ENCODE data around the gene KDELR1. TPM values are rescaled to one million over a fixed set of nuclear protein-coding genes. Genes with fewer than 3 reads are reported as not detected.
A peak's percentile ranks its signal among the peaks of the same experiment; 100 is the strongest.

The KDELR1 gene
- total and polyA plus RNA-seq, 2 donors from 2014 or later = 169 to 204 TPM

DNA sequence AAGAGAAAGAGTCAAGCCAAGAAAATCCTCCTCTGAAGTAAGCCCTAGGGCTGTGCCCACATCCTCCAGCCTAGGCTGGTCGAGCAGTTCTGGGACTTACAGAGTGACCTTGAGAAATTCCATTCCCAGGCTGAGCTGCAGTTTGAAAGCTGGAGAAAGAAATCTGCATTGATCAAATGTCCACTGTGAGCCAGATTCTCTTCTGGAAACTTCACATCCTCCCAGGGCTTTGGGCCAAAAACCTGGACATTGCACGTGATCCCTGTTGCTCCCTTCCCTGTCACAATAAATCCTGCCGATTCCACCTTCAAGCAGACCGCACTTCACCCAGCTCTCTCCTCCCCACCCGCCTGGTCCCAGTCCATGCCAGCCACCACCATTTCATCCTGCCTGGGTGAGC lies 43.3 kb downstream of the KDELR1 start:
- peaks cover 0 to 3% (median 0%) of the 10 kb centered on the region in 3 donors for H3K4me1 ChIP-seq (ENCODE audit: control insufficient read depth in 2 of 3, insufficient read depth in 2 of 3, low read depth in 1 of 3, low read length in 3 of 3)
- TF ChIP-seq, protein P1, sequence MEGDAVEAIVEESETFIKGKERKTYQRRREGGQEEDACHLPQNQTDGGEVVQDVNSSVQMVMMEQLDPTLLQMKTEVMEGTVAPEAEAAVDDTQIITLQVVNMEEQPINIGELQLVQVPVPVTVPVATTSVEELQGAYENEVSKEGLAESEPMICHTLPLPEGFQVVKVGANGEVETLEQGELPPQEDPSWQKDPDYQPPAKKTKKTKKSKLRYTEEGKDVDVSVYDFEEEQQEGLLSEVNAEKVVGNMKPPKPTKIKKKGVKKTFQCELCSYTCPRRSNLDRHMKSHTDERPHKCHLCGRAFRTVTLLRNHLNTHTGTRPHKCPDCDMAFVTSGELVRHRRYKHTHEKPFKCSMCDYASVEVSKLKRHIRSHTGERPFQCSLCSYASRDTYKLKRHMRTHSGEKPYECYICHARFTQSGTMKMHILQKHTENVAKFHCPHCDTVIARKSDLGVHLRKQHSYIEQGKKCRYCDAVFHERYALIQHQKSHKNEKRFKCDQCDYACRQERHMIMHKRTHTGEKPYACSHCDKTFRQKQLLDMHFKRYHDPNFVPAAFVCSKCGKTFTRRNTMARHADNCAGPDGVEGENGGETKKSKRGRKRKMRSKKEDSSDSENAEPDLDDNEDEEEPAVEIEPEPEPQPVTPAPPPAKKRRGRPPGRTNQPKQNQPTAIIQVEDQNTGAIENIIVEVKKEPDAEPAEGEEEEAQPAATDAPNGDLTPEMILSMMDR (IDR thresholded peaks at IDR 0.05; ENCODE audit: borderline replicate concordance, extremely low read depth, insufficient read depth) = no peak
- intact Hi-C loops (cut with DNase I) = no loop called here
- no peaks in the 10 kb centered on the region for H3K27me3 ChIP-seq (ENCODE audit: control insufficient read depth, insufficient read depth, low read length)
- no peak overlapping the region for H3K4me3 ChIP-seq (ENCODE audit: low read length in 3 of 3)
- no peaks in the 10 kb centered on the region for H3K36me3 ChIP-seq (ENCODE audit: control insufficient read depth in 2 of 3, insufficient read depth in 3 of 3, low read length in 3 of 3)
- DNase-seq (peak in 2 of 5 donors; percentile 29 to 64), FAIRE-seq (no peak)
- peak overlapping the region; percentile 10 to 66 for H3K27ac ChIP-seq (ENCODE audit: low read depth in 2 of 2, low read length in 2 of 2)
- H3K9me3 ChIP-seq (ENCODE audit: control insufficient read depth in 2 of 3, insufficient read depth in 1 of 3, low read length in 3 of 3) = no peaks in the 10 kb centered on the region
- peak overlapping the region in 1 of 3 donors; percentile 14 for H3K9ac ChIP-seq (ENCODE audit: low read length in 3 of 3)

DNA sequence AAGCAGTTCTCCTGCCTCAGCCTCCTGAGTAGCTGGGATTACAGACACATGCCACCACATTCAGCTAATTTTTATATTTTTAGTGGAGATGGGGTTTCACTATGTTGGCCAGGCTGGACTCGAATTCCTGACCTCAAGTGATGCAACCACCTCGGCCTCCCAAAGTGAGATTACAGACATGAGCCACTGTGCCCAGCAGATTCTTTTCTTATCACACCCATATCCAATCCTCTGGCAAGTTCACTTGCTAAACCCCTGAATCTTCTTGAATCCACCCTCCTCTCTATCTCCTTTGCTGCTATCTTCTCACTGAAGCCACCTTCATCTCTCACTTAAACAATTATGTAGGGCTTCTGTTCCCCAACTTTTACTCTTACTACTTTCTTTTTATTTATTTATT lies 45.2 kb downstream of the KDELR1 start:
- intact Hi-C loops (cut with DNase I) = no loop called here
- Histone ChIP-seq H3K4me3 (ENCODE audit: low read length in 3 of 3) (no peak overlapping the region), H3K27me3 (ENCODE audit: control insufficient read depth, insufficient read depth, low read length) (no peaks in the 10 kb centered on the region), H3K4me1 (ENCODE audit: control insufficient read depth in 2 of 3, insufficient read depth in 2 of 3, low read depth in 1 of 3, low read length in 3 of 3) (peaks cover 0 to 3% (median 0%) of the 10 kb centered on the region in 3 donors), H3K9ac (ENCODE audit: low read length in 3 of 3) (no peak overlapping the region), H3K27ac (ENCODE audit: low read depth in 2 of 2, low read length in 2 of 2) (no peak overlapping the region), H3K9me3 (ENCODE audit: control insufficient read depth in 2 of 3, insufficient read depth in 1 of 3, low read length in 3 of 3) (no peaks in the 10 kb centered on the region), H3K36me3 (ENCODE audit: control insufficient read depth in 2 of 3, insufficient read depth in 3 of 3, low read length in 3 of 3) (peaks cover 0 to 5% (median 3%) of the 10 kb centered on the region in 3 donors)
- DNase-seq (no peak), FAIRE-seq (no peak)
- TF ChIP-seq, protein P1 (IDR thresholded peaks at IDR 0.05; ENCODE audit: borderline replicate concordance, extremely low read depth, insufficient read depth) = no peak

DNA sequence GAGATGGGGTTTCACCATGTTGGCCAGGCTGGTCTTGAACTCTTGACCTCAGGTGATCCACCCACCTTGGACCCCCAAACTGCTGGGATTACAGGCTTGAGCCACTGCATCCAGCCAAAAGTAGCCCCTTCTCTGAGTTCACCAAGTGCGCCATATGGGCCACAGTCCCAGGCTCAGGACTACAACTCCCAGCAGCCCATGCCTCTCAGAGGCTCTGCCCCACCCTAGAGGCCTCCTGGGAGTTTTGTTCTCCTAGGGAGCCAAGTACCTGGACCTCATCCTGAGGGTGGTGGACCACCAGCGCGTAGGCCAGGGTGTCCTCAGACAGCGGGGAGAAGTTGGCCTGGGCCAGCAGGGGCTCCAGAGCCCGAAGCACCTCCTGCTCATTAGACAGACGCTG lies 46.5 kb downstream of the KDELR1 start:
- H3K36me3 ChIP-seq (ENCODE audit: control insufficient read depth in 2 of 3, insufficient read depth in 3 of 3, low read length in 3 of 3) = peaks cover 0 to 5% (median 3%) of the 10 kb centered on the region in 3 donors
- intact Hi-C loops (cut with DNase I) = no loop called here
- H3K4me3 ChIP-seq (ENCODE audit: low read length in 3 of 3) = no peak overlapping the region
- H3K9ac ChIP-seq (ENCODE audit: low read length in 3 of 3) = no peak overlapping the region
- H3K4me1 ChIP-seq (ENCODE audit: control insufficient read depth in 2 of 3, insufficient read depth in 2 of 3, low read depth in 1 of 3, low read length in 3 of 3) = peaks cover 0 to 3% (median 0%) of the 10 kb centered on the region in 3 donors
- FAIRE-seq = no peak
- H3K27ac ChIP-seq (ENCODE audit: low read depth in 2 of 2, low read length in 2 of 2) = no peak overlapping the region
- no peaks in the 10 kb centered on the region for H3K9me3 ChIP-seq (ENCODE audit: control insufficient read depth in 2 of 3, insufficient read depth in 1 of 3, low read length in 3 of 3)
- DNase-seq = no peak
- H3K27me3 ChIP-seq (ENCODE audit: control insufficient read depth, insufficient read depth, low read length) = no peaks in the 10 kb centered on the region
- TF ChIP-seq, protein P1 (IDR thresholded peaks at IDR 0.05; ENCODE audit: borderline replicate concordance, extremely low read depth, insufficient read depth) = no peak

Data from kidney (tissue), 14 donors.